Muscle of back (tissue), 11 donors: ENCODE measurements around the gene DDX52. TPM values are rescaled to one million over a fixed set of nuclear protein-coding genes. Genes with fewer than 3 reads are reported as not detected.

Experiments used
- DNase-seq, 3 donors: peaks; one replicate each; pipeline versions ENCODE4 v3.0.0 to v3.0.0-alpha.2; 2013
- polyA plus RNA-seq, 10 donors: library from polyadenylated mRNA; unstranded; fragments of 120-200 nt; gene quantifications; one replicate each; pipeline ENCODE4 v1.2.1, GENCODE V29; 2013; ENCODE audit not compliant: insufficient read length in 10 of 10

The DDX52 gene
- polyA plus RNA-seq, 10 donors: 14.3 to 25.6 (median 18.8) TPM

DNA sequence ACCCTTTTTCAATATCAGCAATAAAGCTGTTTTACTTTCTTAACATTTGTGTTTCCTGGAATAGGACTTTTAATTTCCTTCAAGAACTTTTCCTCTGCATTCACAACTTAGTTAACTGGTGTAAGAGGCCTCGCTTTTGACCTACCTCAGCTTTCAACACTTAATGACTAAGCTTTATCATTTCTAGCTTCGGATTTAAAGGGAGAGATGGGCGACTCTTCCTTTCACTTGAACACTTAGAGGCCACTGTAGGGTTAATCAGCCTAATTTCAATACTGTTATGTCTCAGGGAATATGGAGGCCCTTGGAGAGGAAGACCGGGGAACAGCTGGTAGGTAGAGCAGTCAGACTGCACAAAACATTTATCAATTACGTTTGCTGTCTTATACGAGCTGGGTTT lies 38.7 kb downstream of the DDX52 start:
- no peak for DNase-seq

DNA sequence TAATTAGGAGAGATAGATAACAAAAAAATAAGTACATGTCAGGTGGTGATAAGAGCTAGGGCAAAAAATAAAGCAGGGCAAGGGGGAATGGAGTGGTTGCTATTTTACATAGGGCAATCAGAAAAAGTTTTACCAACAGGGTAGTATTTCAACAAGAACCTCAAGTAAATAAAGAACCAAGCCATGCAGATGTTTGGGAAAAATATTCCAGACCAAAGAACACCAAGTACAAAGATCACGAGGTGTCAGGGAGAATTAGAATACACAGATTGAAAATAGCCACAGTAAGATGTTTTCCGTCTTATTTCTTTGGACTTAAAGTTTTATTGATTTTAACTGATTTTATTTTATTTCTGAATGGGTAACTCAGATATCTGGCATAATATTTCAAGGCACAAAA lies 45.1 kb downstream of the DDX52 start:
- DNase-seq: no peak

DNA sequence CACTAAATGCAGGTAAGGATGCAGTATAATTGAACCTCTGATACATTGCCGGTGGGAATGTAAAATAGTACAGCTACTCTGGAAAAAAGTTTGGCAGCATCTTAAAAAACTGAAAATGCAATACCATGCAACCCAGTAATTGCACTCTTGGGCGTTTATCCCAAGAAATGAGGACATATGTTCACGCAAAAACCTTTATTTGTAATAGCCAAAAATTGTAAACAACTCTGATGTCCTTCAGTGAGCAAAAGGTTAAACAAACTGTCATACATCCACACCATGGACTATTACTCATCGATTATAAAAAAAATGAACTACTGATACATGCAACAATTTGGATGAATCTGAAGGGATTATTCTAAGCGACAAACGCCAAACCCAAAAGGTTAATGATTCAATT lies 51.0 kb downstream of the DDX52 start:
- no peak for DNase-seq

DNA sequence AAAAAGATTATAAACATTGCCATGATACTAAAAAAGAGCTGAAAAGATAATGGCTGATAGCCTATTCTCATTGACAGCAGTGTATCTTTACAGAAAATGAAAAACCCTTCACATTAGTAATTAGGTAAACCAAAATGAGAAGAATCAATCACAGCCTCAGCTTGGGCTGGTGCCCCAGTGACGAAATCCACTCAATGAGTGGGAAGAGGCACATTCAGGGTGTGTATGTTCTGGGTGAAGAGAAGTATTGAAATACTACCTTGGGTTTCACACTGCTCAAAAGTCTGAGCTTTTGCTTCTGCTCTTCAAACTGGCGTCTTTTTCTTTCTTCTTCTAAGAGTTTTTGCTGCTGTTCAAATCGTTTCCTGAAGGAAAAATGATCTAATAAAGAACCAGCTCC lies 58.2 kb downstream of the DDX52 start:
- DNase-seq: no peak

DNA sequence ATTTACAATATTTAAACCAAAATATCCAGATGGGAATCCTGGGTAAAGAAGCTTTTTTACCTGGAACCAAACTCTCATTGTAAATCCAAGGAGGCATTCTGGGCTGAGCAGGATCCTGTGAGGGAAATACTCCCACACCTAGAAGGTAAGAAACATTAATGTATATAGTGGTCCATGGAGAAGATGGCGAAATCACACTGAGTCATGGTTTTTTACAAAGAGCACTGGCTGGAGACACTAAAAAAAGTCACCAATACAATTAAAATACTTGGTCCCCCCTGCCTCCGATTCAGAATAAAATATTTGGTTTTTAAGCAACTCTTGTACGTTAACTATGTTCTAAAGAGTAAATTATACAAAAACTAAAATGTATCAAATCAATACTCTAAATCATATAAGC lies 67.0 kb downstream of the DDX52 start:
- no peak for DNase-seq

DNA sequence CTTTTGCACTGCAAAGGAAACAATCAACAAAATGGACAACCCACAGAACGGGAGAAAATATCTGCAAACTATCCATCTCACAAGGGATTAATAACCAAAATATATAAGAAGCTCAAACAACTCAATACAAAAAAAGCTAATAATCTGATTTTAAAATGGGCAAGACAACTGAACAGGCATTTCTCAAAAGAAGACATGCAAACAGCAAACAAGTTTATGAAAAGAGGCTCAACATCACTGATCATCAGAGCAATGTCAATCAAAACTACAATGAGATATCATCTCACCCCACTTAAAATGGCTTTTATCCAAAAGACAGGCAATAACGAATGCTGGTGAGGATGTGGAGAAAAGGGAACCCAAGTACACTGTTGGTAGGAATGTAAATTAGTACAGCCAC lies 68.8 kb downstream of the DDX52 start:
- no peak for DNase-seq

DNA sequence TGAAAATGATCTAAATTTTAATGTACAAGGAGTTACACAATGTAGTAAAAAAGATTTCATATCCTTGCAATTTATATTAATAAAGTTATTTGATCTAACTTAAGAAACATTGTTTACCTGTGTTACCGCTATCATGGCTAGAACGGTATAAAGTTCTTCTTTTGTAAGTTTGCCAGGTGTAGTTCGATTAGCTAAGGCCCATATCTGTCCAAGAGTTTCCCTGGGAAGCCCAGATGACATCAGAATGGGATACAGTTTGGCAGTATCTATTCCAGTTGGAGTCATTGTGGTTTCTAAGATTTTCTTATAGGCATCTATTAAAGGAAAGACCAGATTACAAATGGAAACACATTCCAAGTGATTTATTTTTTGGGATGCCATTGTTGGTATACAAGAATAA lies 71.6 kb downstream of the DDX52 start:
- DNase-seq: no peak

DNA sequence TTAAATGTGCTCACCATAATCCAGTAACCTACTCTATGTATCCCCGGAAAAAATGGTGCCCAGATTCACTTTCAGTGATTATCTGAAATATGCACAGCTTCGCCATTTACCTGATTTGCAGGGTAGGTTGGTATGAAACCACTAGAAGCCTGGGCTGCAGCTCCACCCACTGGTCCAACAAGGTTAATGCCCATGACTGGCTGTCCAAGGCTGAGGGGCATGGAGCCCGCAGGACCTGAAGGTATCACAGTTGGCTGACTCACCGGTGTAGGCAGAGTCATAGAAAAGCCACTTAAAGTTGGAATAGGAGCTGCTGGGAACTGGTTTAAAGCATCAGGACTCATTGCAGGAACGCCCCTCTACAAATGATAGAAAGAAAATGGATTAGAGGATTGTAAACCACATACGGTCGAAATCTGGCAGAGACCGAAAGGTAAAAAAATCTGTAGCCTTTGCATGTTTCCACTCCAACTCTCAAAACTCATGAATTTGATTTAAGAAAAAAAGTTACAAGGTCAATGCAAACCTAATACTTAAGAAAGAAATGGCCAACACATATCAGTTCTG lies 72.6 kb downstream of the DDX52 start:
- DNase-seq: peak; percentile 12 to 16 (median 16)

DNA sequence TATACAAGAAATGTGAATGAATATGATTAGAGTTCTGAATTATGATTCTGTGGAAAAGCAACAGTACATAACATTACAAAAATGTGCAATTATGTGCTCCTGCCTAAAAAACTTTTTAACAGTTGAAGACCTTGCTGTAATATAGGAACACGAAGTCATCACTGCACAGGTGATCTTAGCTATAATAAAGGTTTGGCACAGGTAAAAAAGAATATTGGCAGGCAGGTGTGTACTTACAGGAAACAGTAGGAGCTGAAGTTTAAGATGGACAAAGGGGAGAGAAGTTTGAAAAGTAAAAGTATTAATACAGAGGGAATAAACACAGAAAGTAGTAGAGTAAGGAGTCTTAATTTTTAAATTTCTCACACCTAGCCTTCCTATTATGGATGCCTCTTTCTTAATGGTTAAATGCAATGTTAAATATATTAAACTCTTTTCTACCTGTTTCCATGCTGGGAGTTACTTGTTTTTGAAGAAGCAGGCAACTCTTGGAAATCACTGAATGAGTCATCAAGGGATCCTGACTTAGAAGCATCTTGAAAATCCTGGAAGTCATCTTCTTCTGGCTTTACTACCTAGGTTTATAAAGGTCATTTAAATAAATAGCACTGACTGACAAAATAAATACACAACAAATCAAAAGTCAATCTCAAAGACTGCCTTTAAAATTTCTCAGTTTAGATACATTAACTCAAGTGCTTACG lies 74.7 kb downstream of the DDX52 start:
- DNase-seq: no peak

DNA sequence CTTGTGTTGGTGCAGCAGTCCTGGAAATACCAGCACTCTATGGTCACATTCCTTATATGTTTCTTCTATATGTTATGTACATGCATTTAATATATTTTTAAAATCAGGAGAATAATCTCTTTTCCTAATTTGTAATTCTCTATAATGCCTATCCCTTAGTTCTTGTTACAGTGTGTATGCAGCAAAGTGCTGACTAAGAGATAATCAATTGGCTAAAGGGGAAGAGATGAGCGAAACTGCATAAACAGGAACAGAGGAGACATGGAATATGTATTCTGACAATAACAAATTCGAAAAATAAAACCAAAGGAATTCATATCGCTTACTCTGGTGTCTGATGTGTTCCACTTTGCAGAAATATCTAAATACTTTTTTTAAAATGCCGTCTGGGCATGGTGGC lies 75.7 kb downstream of the DDX52 start:
- no peak for DNase-seq

DNA sequence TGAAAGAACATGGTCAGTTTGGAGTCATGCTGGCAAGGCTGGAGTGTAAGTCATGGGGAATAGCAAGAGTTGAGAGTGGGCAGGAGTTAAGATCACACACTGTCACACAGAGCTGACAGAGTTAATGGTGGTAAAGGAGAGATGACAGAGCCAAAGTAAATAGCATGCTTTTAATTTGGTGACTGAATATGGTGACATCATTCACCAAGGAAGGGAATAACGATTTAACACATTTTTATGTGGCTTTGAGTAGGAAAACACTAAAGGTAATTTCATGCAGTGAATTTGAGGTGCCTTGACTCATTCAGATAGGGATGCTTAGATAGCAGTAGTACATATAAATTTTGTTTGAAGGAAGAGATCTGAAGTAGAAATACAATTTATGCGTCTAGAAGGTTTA lies 76.1 kb downstream of the DDX52 start:
- no peak for DNase-seq

DNA sequence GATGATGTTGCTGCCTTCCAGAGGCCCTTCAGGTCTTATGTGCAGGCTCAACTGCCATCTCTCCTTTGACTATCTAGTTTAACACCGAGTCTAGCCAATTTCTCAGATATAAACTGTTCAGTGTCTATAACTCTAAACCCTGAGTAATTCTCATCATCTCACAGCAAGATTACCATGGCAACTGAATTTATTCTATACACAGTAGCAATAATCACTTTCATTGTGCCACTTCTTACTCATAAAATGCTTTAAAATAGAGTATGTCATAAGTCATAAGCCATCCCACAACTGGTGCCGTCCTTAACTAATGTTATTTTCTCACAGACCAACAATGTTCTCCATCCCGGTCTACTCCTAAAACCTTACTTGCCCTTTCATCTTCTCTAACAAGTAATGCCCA lies 79.0 kb downstream of the DDX52 start:
- no peak for DNase-seq

DNA sequence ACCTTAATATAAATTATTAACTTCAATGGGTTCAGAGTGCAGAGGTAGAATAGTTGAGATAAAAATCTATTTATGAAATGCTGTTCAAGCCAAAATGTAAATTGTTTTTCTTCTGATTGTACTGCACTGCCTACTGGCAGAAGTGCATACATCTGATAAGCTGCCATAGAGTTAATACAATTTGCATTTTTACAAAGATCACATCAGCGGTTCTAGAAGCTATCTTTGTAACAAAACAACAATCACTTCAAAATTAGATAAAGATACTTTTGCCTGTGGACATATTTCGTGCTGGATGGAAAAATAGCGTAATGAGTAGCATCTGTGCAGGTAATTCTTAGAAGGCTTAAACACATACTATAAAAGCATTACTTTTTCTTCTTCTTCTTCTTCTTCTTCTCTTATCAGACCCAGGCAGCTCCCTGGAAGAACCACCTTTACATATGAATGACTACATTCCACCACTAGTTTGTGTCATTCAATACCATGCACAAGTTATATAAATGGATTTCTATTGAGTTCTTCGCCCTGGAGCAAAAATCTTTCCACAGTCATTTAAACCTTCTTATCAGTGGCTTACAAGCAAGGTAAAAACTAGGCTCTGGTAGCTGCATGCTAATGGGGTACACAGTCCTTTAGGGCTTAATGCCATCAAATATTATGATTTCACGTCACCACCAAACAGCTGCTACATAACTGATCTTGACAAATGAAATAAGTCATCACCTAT lies 81.1 kb downstream of the DDX52 start:
- no peak for DNase-seq

Other genes with a start within 250 kb of the DDX52 start
- gene ACACA, start 236.6 kb downstream of the DDX52 start, polyA plus RNA-seq: 10 to 100 TPM; 19.5 to 37.2 (median 28.1) TPM
- 10 to 100 TPM; 16.2 to 24.0 (median 20.4) TPM for gene TADA2A, start 236.6 kb downstream of the DDX52 start, polyA plus RNA-seq
- gene DUSP14, start 153.6 kb downstream of the DDX52 start, polyA plus RNA-seq: 10 to 100 TPM in 7 of 10 donors, 1 to 10 TPM in 3; 9.0 to 15.2 (median 11.0) TPM
- gene SYNRG, start 34.0 kb downstream of the DDX52 start, polyA plus RNA-seq: 10 to 100 TPM; 20.4 to 34.2 (median 26.1) TPM
- gene HNF1B, start 101.6 kb upstream of the DDX52 start, polyA plus RNA-seq: under 1 TPM in 4 of 10 donors, not detected in 6; 0.04 to 0.14 (median 0.08) TPM